Activated CD8-positive, alpha-beta memory T cell treated with anti-CD3 and anti-CD28 coated beads for 48 hours (primary cell): ENCODE measurements around the gene PTGES2.

Source experiments
- DNase-seq, 3 experiments: peaks; one replicate each; pipeline ENCODE4 v3.0.0-alpha.2; 2020; ENCODE audit warnings: low read depth in 2 of 3, low spot score in 2 of 3

The PTGES2 gene

GRCh38 chr9:128106181-128106939 is 21.2 kb downstream of the PTGES2 start:
- no peak for DNase-seq

- no peak for DNase-seq
Measured at GRCh38 chr9:128105538-128106175, 21.9 kb downstream of the PTGES2 start.

- no peak for DNase-seq
Measured at GRCh38 chr9:128104171-128104618, 23.3 kb downstream of the PTGES2 start.

GRCh38 chr9:128103589-128103962 is 24.0 kb downstream of the PTGES2 start:
- DNase-seq = no peak

- no peak for DNase-seq
Measured at GRCh38 chr9:128102861-128103588, 24.5 kb downstream of the PTGES2 start.

GRCh38 chr9:128102196-128102595 is 25.3 kb downstream of the PTGES2 start:
- no peak for DNase-seq

GRCh38 chr9:128101690-128102089 is 25.8 kb downstream of the PTGES2 start:
- DNase-seq = no peak

- no peak for DNase-seq
Measured at GRCh38 chr9:128101231-128101661, 26.3 kb downstream of the PTGES2 start.

GRCh38 chr9:128100581-128100980 is 26.9 kb downstream of the PTGES2 start:
- no peak for DNase-seq

- DNase-seq = no peak
Measured at GRCh38 chr9:128099932-128100491, 27.5 kb downstream of the PTGES2 start.

- no peak for DNase-seq
Measured at GRCh38 chr9:128099231-128099931, 28.1 kb downstream of the PTGES2 start.

- DNase-seq = peak in 2 of 3 experiments; percentile 36 to 43
Measured at GRCh38 chr9:128098297-128099230, 29.0 kb downstream of the PTGES2 start.

- no peak for DNase-seq
Measured at GRCh38 chr9:128097543-128098296, 29.8 kb downstream of the PTGES2 start.

- no peak for DNase-seq
Measured at GRCh38 chr9:128096616-128097536, 30.7 kb downstream of the PTGES2 start.

- DNase-seq = no peak
Measured at GRCh38 chr9:128094950-128095544, 32.5 kb downstream of the PTGES2 start.

GRCh38 chr9:128094166-128094949 is 33.2 kb downstream of the PTGES2 start:
- peak in 2 of 3 experiments; percentile 44 to 56 for DNase-seq

GRCh38 chr9:128093011-128093410 is 34.5 kb downstream of the PTGES2 start:
- no peak for DNase-seq
